Vagina (tissue), 2 donors: Measurements from ENCODE around the gene FBLN7.

Source experiments
- POLR2A ChIP-seq, 2 donors: fragments of 450-650 bp; IDR thresholded peaks; one replicate each; pipeline ENCODE4 v1.6.1; 2017; ENCODE audit warnings: antibody characterized with exemption in 2 of 2, mild to moderate bottlenecking in 2 of 2, moderate library complexity in 2 of 2
- POLR2AphosphoS5 ChIP-seq, 2 donors: sonication (generic); formaldehyde crosslinking; IDR thresholded peaks; one replicate each; pipeline ENCODE4 v1.9.0; 2017; ENCODE audit warnings: antibody characterized with exemption in 2 of 2, mild to moderate bottlenecking in 2 of 2, low read depth in 1 of 2; ENCODE audit not compliant: insufficient read depth in 1 of 2
- TF ChIP-seq, protein P1 (sequence below), 3 experiments: fragments of 450-650 bp in 2 of 3; fragments of 200-600 bp in 1 of 3; sonication (generic) in 1 of 3; IDR thresholded peaks; one replicate each; pipeline ENCODE4 v1.5.1; 2017 to 2019; ENCODE audit warnings: antibody characterized with exemption in 3 of 3, mild to moderate bottlenecking in 2 of 3, moderate library complexity in 2 of 3

- TF ChIP-seq POLR2A (IDR thresholded peaks at IDR 0.05) (no peak), POLR2AphosphoS5 (IDR thresholded peaks at IDR 0.05; ENCODE audit: insufficient read depth in 1 of 2, low read depth in 1 of 2) (no peak)
- TF ChIP-seq, protein P1, sequence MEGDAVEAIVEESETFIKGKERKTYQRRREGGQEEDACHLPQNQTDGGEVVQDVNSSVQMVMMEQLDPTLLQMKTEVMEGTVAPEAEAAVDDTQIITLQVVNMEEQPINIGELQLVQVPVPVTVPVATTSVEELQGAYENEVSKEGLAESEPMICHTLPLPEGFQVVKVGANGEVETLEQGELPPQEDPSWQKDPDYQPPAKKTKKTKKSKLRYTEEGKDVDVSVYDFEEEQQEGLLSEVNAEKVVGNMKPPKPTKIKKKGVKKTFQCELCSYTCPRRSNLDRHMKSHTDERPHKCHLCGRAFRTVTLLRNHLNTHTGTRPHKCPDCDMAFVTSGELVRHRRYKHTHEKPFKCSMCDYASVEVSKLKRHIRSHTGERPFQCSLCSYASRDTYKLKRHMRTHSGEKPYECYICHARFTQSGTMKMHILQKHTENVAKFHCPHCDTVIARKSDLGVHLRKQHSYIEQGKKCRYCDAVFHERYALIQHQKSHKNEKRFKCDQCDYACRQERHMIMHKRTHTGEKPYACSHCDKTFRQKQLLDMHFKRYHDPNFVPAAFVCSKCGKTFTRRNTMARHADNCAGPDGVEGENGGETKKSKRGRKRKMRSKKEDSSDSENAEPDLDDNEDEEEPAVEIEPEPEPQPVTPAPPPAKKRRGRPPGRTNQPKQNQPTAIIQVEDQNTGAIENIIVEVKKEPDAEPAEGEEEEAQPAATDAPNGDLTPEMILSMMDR (IDR thresholded peaks at IDR 0.05) = no peak
These were observed 45.7 kb upstream of the FBLN7 start for GRCh38 chr2:112092286-112093041.
